ENCODE measurements around the gene FTO. TPM values are rescaled to one million over a fixed set of nuclear protein-coding genes. Genes with fewer than 3 reads are reported as not detected.

Gene FTO
- total and polyA plus RNA-seq, 2 of the 13 experiments (the other 11 are each of a cell fraction or from before 2014, with no cell fraction given) = 41.6 to 55.8 TPM

DNA sequence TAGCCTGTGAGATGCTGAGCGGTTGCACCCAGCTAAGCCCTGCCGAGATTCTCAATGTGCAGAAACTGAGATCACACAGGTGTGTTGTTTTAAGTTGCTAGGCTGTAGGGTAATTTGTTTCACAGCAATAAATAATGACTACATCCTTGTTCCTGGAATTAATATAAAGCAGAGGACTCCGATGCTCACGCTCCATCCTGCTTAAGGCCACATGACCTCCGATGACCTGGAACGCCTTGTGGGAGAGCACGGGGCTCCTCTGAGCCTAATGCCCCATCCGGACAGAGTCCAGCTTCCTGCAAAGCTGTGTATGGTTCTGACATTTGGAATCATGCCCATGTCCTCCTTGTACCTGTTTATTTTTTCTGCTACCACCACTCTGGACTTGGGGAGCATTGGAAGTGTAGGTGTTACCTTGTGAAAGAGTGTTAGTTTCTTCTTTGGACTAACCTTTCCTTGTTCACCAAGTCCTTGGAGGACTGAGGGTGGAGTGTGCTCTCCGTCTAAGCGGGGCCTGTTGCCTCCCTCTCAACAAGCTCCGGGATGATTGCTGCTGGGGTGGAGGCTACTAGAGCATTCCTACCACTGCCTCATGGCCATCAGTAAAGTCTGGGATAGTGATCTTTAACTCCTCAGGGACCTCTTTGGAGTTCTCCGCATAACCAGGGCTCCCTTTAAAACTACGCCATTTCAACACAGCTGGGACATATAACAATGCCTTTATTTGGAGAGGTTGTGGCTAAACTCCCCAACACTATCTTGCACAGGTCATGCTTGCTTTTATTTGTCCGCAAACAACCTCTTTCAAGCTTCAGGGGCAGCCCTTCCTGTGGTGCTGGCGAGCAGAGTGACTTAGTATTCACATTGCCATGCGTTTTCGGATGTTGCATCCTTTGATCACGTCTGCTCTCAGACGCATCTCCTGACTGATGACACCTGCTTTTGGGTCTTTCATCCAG is 457.3 kb downstream of the FTO start (continued):
- TF ChIP-seq NR2F1 (CRISPR knock-in tag; IDR thresholded peaks at IDR 0.05) (0 out of 4 replicates have a peak, but pooled peaks have one; percentile 9 to 17), HOXA9 (CRISPR knock-in tag; IDR thresholded peaks at IDR 0.05; ENCODE audit: borderline replicate concordance) (no peak), ZBTB2 (CRISPR knock-in tag; IDR thresholded peaks at IDR 0.05; ENCODE audit: low read depth) (no peak), SALL1 (CRISPR knock-in tag; IDR thresholded peaks at IDR 0.05) (peak; percentile 73), MYC (CRISPR knock-in tag; IDR thresholded peaks at IDR 0.05; ENCODE audit: borderline replicate concordance) (peak; percentile 54; the same call in 1 of the 2 replicates), JUNB (CRISPR knock-in tag; IDR thresholded peaks at IDR 0.05; ENCODE audit: borderline replicate concordance) (no peak), CREM (IDR thresholded peaks at IDR 0.05) (peak; percentile 58; the same call in 1 of the 2 replicates), CREM (CRISPR knock-in tag; IDR thresholded peaks at IDR 0.05) (no peak), ZBTB43 (CRISPR knock-in tag; conservative IDR thresholded peaks at IDR 0.05) (0 out of 2 replicates have a peak, but pooled peaks have one; percentile 69), KMT2B (CRISPR knock-in tag; IDR thresholded peaks at IDR 0.05) (no peak), ZKSCAN8 (CRISPR knock-in tag; IDR thresholded peaks at IDR 0.05; ENCODE audit: borderline replicate concordance) (no peak; the same call in 1 of the 2 replicates), BRD4 (CRISPR knock-in tag; IDR thresholded peaks at IDR 0.05) (peak; percentile 87), SMYD3 (CRISPR knock-in tag; IDR thresholded peaks at IDR 0.05) (0 out of 2 replicates have a peak, but pooled peaks have one; percentile 33), KDM5B (CRISPR knock-in tag; IDR thresholded peaks at IDR 0.05; ENCODE audit: borderline replicate concordance) (peak; percentile 61; the same call in 1 of the 2 replicates), GZF1 (CRISPR knock-in tag; IDR thresholded peaks at IDR 0.05) (peak; percentile 76; the same call in 1 of the 2 replicates), ZNF431 (CRISPR knock-in tag; IDR thresholded peaks at IDR 0.05; ENCODE audit: borderline replicate concordance, low read depth) (no peak), DZIP1 (CRISPR knock-in tag; IDR thresholded peaks at IDR 0.05) (no peak), ATF1 (CRISPR knock-in tag; IDR thresholded peaks at IDR 0.05) (no peak), FOXP1 (IDR thresholded peaks at IDR 0.05) (no peak), FOXP1 (CRISPR knock-in tag; IDR thresholded peaks at IDR 0.05) (peak; percentile 67; the same call in 1 of the 2 replicates), ZNF563 (CRISPR knock-in tag; IDR thresholded peaks at IDR 0.05) (no peak), ATAD3A (CRISPR knock-in tag; IDR thresholded peaks at IDR 0.05) (no peak), TBP (CRISPR knock-in tag; IDR thresholded peaks at IDR 0.05) (no peak)
- TF ChIP-seq, protein P1, sequence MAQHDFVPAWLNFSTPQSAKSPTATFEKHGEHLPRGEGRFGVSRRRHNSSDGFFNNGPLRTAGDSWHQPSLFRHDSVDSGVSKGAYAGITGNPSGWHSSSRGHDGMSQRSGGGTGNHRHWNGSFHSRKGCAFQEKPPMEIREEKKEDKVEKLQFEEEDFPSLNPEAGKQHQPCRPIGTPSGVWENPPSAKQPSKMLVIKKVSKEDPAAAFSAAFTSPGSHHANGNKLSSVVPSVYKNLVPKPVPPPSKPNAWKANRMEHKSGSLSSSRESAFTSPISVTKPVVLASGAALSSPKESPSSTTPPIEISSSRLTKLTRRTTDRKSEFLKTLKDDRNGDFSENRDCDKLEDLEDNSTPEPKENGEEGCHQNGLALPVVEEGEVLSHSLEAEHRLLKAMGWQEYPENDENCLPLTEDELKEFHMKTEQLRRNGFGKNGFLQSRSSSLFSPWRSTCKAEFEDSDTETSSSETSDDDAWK (CRISPR knock-in tag; IDR thresholded peaks at IDR 0.05) = no peak
